K562 (cell line): ENCODE results near the gene TSC1. TPM values are rescaled to one million over a fixed set of nuclear protein-coding genes. Genes with fewer than 3 reads are reported as not detected.

Experiments
- ATAC-seq: fragments of 200-7000 bp; cut with Tn5 transposase; 3 replicates; pipeline ENCODE4 v1.9.1; 2020; ENCODE audit warnings: moderate library complexity
- BruUV-seq: library from RNA; stranded (reverse); fragments of 400-500 nt; replicated peaks from 2 replicates; lab custom pipeline; 2021; lab: Mats Ljungman, UMichigan
- CTCF ChIA-PET: fragments of 300-600 bp; formaldehyde crosslinking; extraction: SDS; loops from one replicate; lab custom pipeline; 2021; ENCODE audit warnings: low intra/inter-chr PET ratio; lab: Yijun Ruan, JAX
- POLR2A ChIA-PET: fragments of 300-600, 350-650 bp; sonication (Branson Sonifier 250); formaldehyde crosslinking; extraction: SDS; loops from one replicate; lab custom pipeline; 2021; ENCODE audit warnings: antibody characterized with exemption, inconsistent platforms; lab: Yijun Ruan, JAX
- DNase-seq, 4 experiments: peaks; one replicate each; pipeline versions ENCODE4 v3.0.0 to v3.0.0-alpha.2; 2011 to 2018; ENCODE audit warnings: low spot score in 3 of 4, mixed read lengths in 3 of 4; ENCODE audit errors: extremely low read depth in 1 of 4
- FAIRE-seq: peaks from 2 replicates; lab custom pipeline; 2011; peaks lifted over from hg19 to GRCh38; lab: Jason Lieb, UNC
- H2AFZ ChIP-seq: 2 replicates; pipeline ENCODE4 v1.6.0; 2011; ENCODE audit warnings: low read depth, low read length, control low read depth, inconsistent platforms
- H3K27ac ChIP-seq: fragments of 200-600 bp; 3 replicates; pipeline ENCODE4 v1.8.0; 2011; ENCODE audit warnings: low read depth, mild to moderate bottlenecking, control low read depth, inconsistent platforms, low read length, moderate library complexity, mixed read lengths; ENCODE audit errors: extremely low read depth
- H3K27me3 ChIP-seq, 2 experiments: fragments of 300-600 bp in 1 of 2; 2 replicates in 1 of 2; 3 replicates in 1 of 2; pipeline versions ENCODE4 v1.6.0 to v1.8.0; 2011; ENCODE audit warnings: inconsistent platforms in 2 of 2, low read length in 2 of 2, mild to moderate bottlenecking in 1 of 2, mixed read lengths in 1 of 2, moderate library complexity in 1 of 2; ENCODE audit not compliant: control insufficient read depth in 2 of 2, insufficient read depth in 2 of 2
- H3K36me3 ChIP-seq: fragments of 300-600 bp; 3 replicates; pipeline ENCODE4 v1.8.0; 2011; ENCODE audit warnings: mild to moderate bottlenecking, low read length, inconsistent platforms; ENCODE audit not compliant: control insufficient read depth, insufficient read depth
- H3K4me1 ChIP-seq, 2 experiments: fragments of 200-600 bp in 1 of 2; replicated peaks in 1 of 2; 2 replicates in 1 of 2; 3 replicates in 1 of 2; pipeline versions ENCODE4 v1.5.1 to v1.8.0; 2011; ENCODE audit warnings: inconsistent platforms in 2 of 2, low read length in 2 of 2, mild to moderate bottlenecking in 1 of 2, mixed read lengths in 1 of 2, moderate library complexity in 1 of 2; ENCODE audit not compliant: control insufficient read depth in 2 of 2, insufficient read depth in 2 of 2
- H3K4me2 ChIP-seq: 2 replicates; pipeline ENCODE4 v1.6.1; 2011; ENCODE audit warnings: low read length, control low read depth, inconsistent platforms, mixed read lengths; ENCODE audit not compliant: insufficient read depth
- H3K4me3 ChIP-seq: fragments of 200-600 bp; sonication (generic), shearing (Covaris generic); 2 replicates; pipeline ENCODE4 v1.5.1; 2016; ENCODE audit warnings: control low read depth, inconsistent platforms
- H3K79me2 ChIP-seq: fragments of 200-600 bp; 3 replicates; pipeline ENCODE4 v1.8.0; 2011; ENCODE audit warnings: low read length, inconsistent platforms; ENCODE audit not compliant: control insufficient read depth, insufficient read depth
- H3K9ac ChIP-seq, 2 experiments: 2 replicates each; pipeline versions ENCODE4 v1.6.0 to v1.6.1; 2011; ENCODE audit warnings: low read depth in 2 of 2, low read length in 2 of 2, control low read depth in 1 of 2, inconsistent platforms in 1 of 2, mild to moderate bottlenecking in 1 of 2, mixed read lengths in 1 of 2; ENCODE audit not compliant: insufficient read depth in 1 of 2
- H3K9me1 ChIP-seq: one replicate; pipeline ENCODE4 v1.6.0; 2011; ENCODE audit warnings: inconsistent platforms, mild to moderate bottlenecking, low read length, moderate library complexity; ENCODE audit not compliant: control insufficient read depth, insufficient read depth
- H3K9me3 ChIP-seq: replicated peaks from 2 replicates; pipeline ENCODE4 v1.5.1; 2011; ENCODE audit warnings: low read depth, low read length, inconsistent platforms; ENCODE audit not compliant: control insufficient read depth, insufficient read depth
- H4K20me1 ChIP-seq: replicated peaks from 2 replicates; pipeline ENCODE4 v1.6.1; 2011; ENCODE audit warnings: low read length, inconsistent platforms, mixed read lengths; ENCODE audit not compliant: control insufficient read depth, insufficient read depth
- ARID2 ChIP-seq: fragments of 450-650 bp; IDR thresholded peaks from 2 replicates; pipeline ENCODE4 v1.6.1; 2017; ENCODE audit warnings: antibody characterized with exemption, mild to moderate bottlenecking
- CREM ChIP-seq: IDR thresholded peaks from 2 replicates; pipeline ENCODE4 v1.6.1; 2014; ENCODE audit warnings: antibody characterized with exemption, low read depth
- CTBP1 ChIP-seq: fragments of 450-650 bp; IDR thresholded peaks from 2 replicates; pipeline ENCODE4 v1.6.1; 2016; ENCODE audit warnings: borderline replicate concordance
- HOXB6 ChIP-seq: fragments of 250-450 bp; sonication (Bioruptor Pico); IDR thresholded peaks from 2 replicates; pipeline ENCODE4 v1.5.1; 2022; ENCODE audit warnings: mild to moderate bottlenecking, borderline replicate concordance
- JUND ChIP-seq, 2 experiments: IDR thresholded peaks; 2 replicates in 1 of 2; 3 replicates in 1 of 2; pipeline ENCODE4 v1.6.1; 2011; ENCODE audit warnings: borderline replicate concordance in 2 of 2, low read depth in 2 of 2, low read length in 2 of 2, improper control_type of control experiment in 1 of 2, missing biosample characterization in 1 of 2, missing genetic modification characterization in 1 of 2, missing genetic modification reagents in 1 of 2
- RBM17 ChIP-seq: fragments of 200-400 bp; formaldehyde crosslinking; IDR thresholded peaks from 2 replicates; pipeline ENCODE4 v1.6.1; 2017; ENCODE audit warnings: low read depth, mild to moderate bottlenecking, low read length, borderline replicate concordance
- RBM39 ChIP-seq: fragments of 200-400 bp; formaldehyde crosslinking; optimal IDR thresholded peaks from 2 replicates; pipeline ENCODE3; 2018; ENCODE audit warnings: low read depth, low read length
- RFX1 ChIP-seq: fragments of 450-650 bp; IDR thresholded peaks from 2 replicates; pipeline ENCODE4 v1.6.1; 2016; ENCODE audit warnings: mild to moderate bottlenecking, moderate library complexity
- ZFP30 ChIP-seq: fragments of 250-450 bp; sonication (Bioruptor Pico); IDR thresholded peaks from 2 replicates; pipeline ENCODE4 v1.8.0; 2022; ENCODE audit warnings: moderate library complexity, mild to moderate bottlenecking, inconsistent platforms, borderline replicate concordance
- ZNF76 ChIP-seq: fragments of 250-450 bp; sonication (Bioruptor Pico); IDR thresholded peaks from 2 replicates; pipeline ENCODE4 v1.4.0; 2020; ENCODE audit warnings: mild to moderate bottlenecking, moderate library complexity, borderline replicate concordance
- WGBS: fragments of 100-300 bp; shearing (Covaris generic); methylation state at CpG from one replicate; pipeline ENCODE4 v1.1.6; 2016; ENCODE audit warnings: low coverage, mixed read lengths; ENCODE audit not compliant: insufficient coverage; ENCODE audit errors: missing lambda C conversion rate; 5-methylcytosine and 5-hydroxymethylcytosine counted together
- in situ Hi-C: fragments of 300-500 bp; cut with MboI; formaldehyde crosslinking; loops from 4 replicates; pipeline ENCODE4 v1.15.0; 2018; ENCODE audit warnings: inconsistent platforms, mixed read lengths
- intact Hi-C: fragments of 100-400 bp; cut with micrococcal nuclease; formaldehyde crosslinking; loops from 2 replicates; pipeline ENCODE4 v1.14.2; 2022
- polyA plus RNA-seq, 8 experiments: library from polyadenylated mRNA; depleted of rRNA in 4 of 8; stranded (reverse) in 5 of 8; unstranded in 3 of 8; fragments of >200 nt; fragmentation: Nextera tagmentation in 2 of 8; fragmentation: Illumina TruSeq in 1 of 8; extraction: Ambion mirVana in 2 of 8; extraction: Trizol in 1 of 8; gene quantifications; 2 replicates each; pipeline versions ENCODE4 v1.2.1 to v1.2.3, GENCODE V29; 2011 to 2014; ENCODE audit warnings: inconsistent platforms in 1 of 8, missing spikeins in 1 of 8
- total RNA-seq, 7 experiments: library from RNA; depleted of rRNA in 6 of 7; stranded (reverse); fragments of >200 nt in 6 of 7; fragmentation: Illumina TruSeq in 2 of 7; extraction: Trizol in 2 of 7; gene quantifications; 2 replicates each; pipeline versions ENCODE4 v1.2.1 to v1.2.3, GENCODE V29; 2011 to 2021; ENCODE audit warnings: low replicate concordance in 1 of 7
- TF ChIP-seq, protein P1 (sequence below): fragments of 450-650 bp; formaldehyde crosslinking; IDR thresholded peaks from 2 replicates; pipeline ENCODE4 v1.4.0; 2020; ENCODE audit warnings: mild to moderate bottlenecking, moderate library complexity
- TF ChIP-seq, protein P2 (sequence below), 2 experiments: fragments of 450-650 bp; IDR thresholded peaks; 2 replicates each; pipeline ENCODE4 v1.6.1; 2016

The TSC1 gene
- total and polyA plus RNA-seq, 9 of the 15 experiments (the other 6 are each of a cell fraction or from before 2014, with no cell fraction given), result 6.9 to 37.6 (median 18.6) TPM

DNA sequence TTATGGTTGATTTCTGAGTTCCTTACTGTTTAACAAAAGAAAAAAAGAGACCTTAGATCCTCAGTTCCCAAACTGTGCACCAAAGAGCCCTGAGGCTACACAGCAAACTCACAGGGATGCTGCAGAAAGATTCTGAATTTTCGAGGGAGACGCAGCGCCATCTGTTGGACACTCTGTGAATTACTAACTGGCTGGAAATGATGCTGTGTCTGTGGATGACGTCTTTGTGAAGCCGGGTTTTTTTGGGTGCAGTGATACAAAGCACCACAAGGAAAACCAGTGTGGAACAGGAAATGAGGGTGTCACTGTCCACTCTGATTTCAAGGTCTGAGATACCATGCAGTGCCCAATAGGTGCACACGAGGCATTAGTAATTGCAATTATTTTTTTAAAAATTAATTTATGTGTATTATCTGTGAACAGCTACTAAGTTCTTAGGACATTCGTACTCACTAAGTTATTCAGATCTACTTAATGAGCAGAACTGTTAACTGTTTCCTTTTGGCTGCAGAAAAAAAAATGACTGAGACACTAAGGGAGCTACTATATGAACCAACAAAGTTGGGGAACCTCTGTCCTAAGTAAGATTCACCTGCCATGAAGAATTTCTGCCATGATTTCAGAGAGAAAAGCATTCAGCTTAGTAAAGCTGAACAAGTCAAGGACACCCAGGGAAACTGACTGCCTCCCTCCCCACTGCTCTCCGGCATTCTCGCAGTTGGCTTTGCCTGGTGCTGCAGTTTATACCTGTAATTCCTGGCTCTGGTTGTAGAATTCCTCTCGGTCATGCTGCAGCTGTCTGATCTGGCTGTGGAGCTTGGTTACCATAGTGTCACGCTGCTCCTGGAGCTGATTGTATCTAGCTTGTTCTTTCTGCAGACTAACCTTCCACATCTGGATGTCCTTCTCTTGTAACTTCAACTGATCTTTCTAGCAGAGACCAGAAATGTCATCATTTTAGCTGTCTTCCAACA is 42.3 kb downstream of the TSC1 start:
- CTCF ChIA-PET, result interaction anchor here (0.6 to 1.1 kb wide), 3 partner anchors 54 to 208 kb away, joined by 3 to 5 read pairs (median 3); no protein-coding TSS in a partner anchor
- H3K36me3 ChIP-seq, result peaks cover 44% of the 10 kb centered on the region; the same call in 2 of the 3 replicates
- TF ChIP-seq ZNF76 (CRISPR knock-in tag) (no peak), CTBP1 (peak; percentile 65; the same call in 1 of the 2 replicates), JUND (IDR thresholded peaks at IDR 0.05; ENCODE audit: borderline replicate concordance, low read depth, low read length) (peak; percentile 53), JUND (tag; IDR thresholded peaks at IDR 0.05; ENCODE audit: borderline replicate concordance, low read depth, low read length) (no peak; the same call in 2 of the 3 replicates), RBM17 (no peak), RBM39 (no peak), RFX1 (no peak), CREM (peak; percentile 85), HOXB6 (no peak), ZFP30 (CRISPR knock-in tag) (no peak), ARID2 (no peak)
- TF ChIP-seq, protein P1, sequence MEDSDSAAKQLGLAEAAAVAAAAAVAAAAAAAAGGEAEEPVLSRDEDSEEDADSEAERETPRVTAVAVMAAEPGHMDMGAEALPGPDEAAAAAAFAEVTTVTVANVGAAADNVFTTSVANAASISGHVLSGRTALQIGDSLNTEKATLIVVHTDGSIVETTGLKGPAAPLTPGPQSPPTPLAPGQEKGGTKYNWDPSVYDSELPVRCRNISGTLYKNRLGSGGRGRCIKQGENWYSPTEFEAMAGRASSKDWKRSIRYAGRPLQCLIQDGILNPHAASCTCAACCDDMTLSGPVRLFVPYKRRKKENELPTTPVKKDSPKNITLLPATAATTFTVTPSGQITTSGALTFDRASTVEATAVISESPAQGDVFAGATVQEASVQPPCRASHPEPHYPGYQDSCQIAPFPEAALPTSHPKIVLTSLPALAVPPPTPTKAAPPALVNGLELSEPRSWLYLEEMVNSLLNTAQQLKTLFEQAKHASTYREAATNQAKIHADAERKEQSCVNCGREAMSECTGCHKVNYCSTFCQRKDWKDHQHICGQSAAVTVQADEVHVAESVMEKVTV (CRISPR knock-in tag), result 0 out of 2 replicates have a peak, but pooled peaks have one; percentile 17
- TF ChIP-seq, protein P2, sequence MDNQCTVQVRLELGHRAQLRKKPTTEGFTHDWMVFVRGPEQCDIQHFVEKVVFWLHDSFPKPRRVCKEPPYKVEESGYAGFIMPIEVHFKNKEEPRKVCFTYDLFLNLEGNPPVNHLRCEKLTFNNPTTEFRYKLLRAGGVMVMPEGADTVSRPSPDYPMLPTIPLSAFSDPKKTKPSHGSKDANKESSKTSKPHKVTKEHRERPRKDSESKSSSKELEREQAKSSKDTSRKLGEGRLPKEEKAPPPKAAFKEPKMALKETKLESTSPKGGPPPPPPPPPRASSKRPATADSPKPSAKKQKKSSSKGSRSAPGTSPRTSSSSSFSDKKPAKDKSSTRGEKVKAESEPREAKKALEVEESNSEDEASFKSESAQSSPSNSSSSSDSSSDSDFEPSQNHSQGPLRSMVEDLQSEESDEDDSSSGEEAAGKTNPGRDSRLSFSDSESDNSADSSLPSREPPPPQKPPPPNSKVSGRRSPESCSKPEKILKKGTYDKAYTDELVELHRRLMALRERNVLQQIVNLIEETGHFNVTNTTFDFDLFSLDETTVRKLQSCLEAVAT (IDR thresholded peaks at IDR 0.05), result no peak

More for the DNA sequence above, 42.3 kb downstream of the TSC1 start:
- intact Hi-C loops, result loop anchor here (5.0 to 10.0 kb wide), 2 partner anchors 73 to 100 kb away; partner anchors contain the start of gene GFI1B
- H4K20me1 ChIP-seq, result 0 out of 2 replicates have a peak, but pooled peaks cover 7% of the 10 kb centered on the region
- BruUV-seq, result no TSS peak
- no peaks in the 10 kb centered on the region for H3K27me3 ChIP-seq
- in situ Hi-C loops, result no loop called here
- H2AFZ ChIP-seq, result no peak overlapping the region
- H3K79me2 ChIP-seq, result no peaks in the 10 kb centered on the region
- H3K9me1 ChIP-seq, result no peaks in the 10 kb centered on the region
- H3K4me2 ChIP-seq, result no peak overlapping the region
- no peak overlapping the region for H3K27ac ChIP-seq
- FAIRE-seq (peak; percentile 98), DNase-seq (peak; percentile 80 to 91 (median 87)), ATAC-seq (peak; percentile 99)
- POLR2A ChIA-PET, result interaction anchor here (0.5 to 1.4 kb wide), 6 partner anchors 11 to 732 kb away, joined by 3 to 5 read pairs (median 3); no protein-coding TSS in a partner anchor
- H3K4me3 ChIP-seq, result no peak overlapping the region
- no peaks in the 10 kb centered on the region for H3K9me3 ChIP-seq
- H3K4me1 ChIP-seq, result no peaks in the 10 kb centered on the region
- 30% methylated on average over 11 of the region's 11 CpGs for WGBS
- H3K9ac ChIP-seq, result no peak overlapping the region
